Measurements from ENCODE around the gene CCNG1. TPM values are rescaled to one million over a fixed set of nuclear protein-coding genes. Genes with fewer than 3 reads are reported as not detected.
"Not testable (repeated sequence)": the region's sequence is repeated elsewhere in the genome, so short reads cannot be mapped to it uniquely, and the experiment has no call there.

Gene CCNG1
- 100 to 1,000 TPM in 3 of 5 experiments, 10 to 100 TPM in 2; 86.0 to 150 (median 116) TPM for total RNA-seq
- polyA plus RNA-seq, result 100 to 1,000 TPM; 143 to 154 TPM
- total RNA-seq, result 89.4 reads per million, percentile 82 among the genes with 10 or more reads in this experiment

GRCh38 chr5:163437309-163438182 lies at the start of gene CCNG1:
Gene CCNG1, plus strand, starts transcription at chr5:163437595. Its CDS starts 1,662 bp downstream, at chr5:163439257.
- DNase-seq (peak; percentile 68 to 87 (median 84)), ATAC-seq (peak; percentile 98)
- Histone ChIP-seq H3K4me1 (ENCODE audit: control insufficient read depth in 2 of 2, insufficient read depth in 2 of 2, low read length in 2 of 2) (peaks cover 24 to 28% of the 10 kb centered on the region in 2 donors), H3K4me3 (ENCODE audit: low read length) (peak within 1 kb of the TSS; percentile 84), H3K9me3 (ENCODE audit: control insufficient read depth in 2 of 3, low read length in 3 of 3) (no peaks in the 10 kb centered on the region), H3K27me3 (ENCODE audit: control insufficient read depth in 2 of 2, insufficient read depth in 2 of 2, low read length in 2 of 2) (peaks cover 0 to 5% of the 10 kb centered on the region in 2 donors), H3K36me3 (ENCODE audit: control insufficient read depth in 2 of 3, insufficient read depth in 3 of 3, low read length in 3 of 3) (peaks cover 0 to 14% (median 4%) of the 10 kb centered on the region in 3 experiments), H3K27ac (ENCODE audit: low read depth, low read length) (peak within 1 kb of the TSS; percentile 96)
- ChIA-PET POLR2A (interaction anchor here (0.6 to 6.2 kb wide), 12 partner anchors 10 to 71 kb away, joined by 3 to 108 read pairs (median 6); partner anchors contain the start of genes HMMR, MAT2B and NUDCD2), CTCF (interaction anchor here (0.7 to 2.1 kb wide), 4 partner anchors 20 to 65 kb away, joined by 3 to 7 read pairs (median 3); partner anchors contain the start of genes HMMR and NUDCD2)
- Mint-ChIP-seq H3K36me3 (peaks cover 0 to 24% (median 7%) of the 10 kb centered on the region in 5 donors), H3K4me3 (peak within 1 kb of the TSS; percentile 86 to 97 (median 95)), H3K4me1 (peaks cover 20 to 55% (median 51%) of the 10 kb centered on the region in 7 donors), H3K27ac (peak within 1 kb of the TSS; percentile 79 to 99 (median 93)), H3K9me3 (no peaks in the 10 kb centered on the region), H3K27me3 (peaks cover 0 to 13% (median 4%) of the 10 kb centered on the region in 5 donors)
- intact Hi-C loops (cut with micrococcal nuclease), result loop anchor here (1.0 kb wide), 3 partner anchors 23 to 68 kb away; partner anchors contain the start of genes HMMR (in 2 of the 2), MAT2B (in 2 of the 2) and NUDCD2 (in 2 of the 2)

- H3K9me3 ChIP-seq (ENCODE audit: control insufficient read depth in 2 of 3, low read length in 3 of 3), result no peaks in the 10 kb centered on the region
- Mint-ChIP-seq H3K4me1 (peaks cover 0 to 2% (median 0%) of the 10 kb centered on the region in 7 donors), H3K27ac (no peak overlapping the region), H3K27me3 (peaks cover 5 to 37% (median 23%) of the 10 kb centered on the region in 5 donors), H3K36me3 (peaks cover 0 to 5% (median 0%) of the 10 kb centered on the region in 5 donors), H3K9me3 (peaks cover 0 to 15% (median 2%) of the 10 kb centered on the region in 11 donors), H3K4me3 (no peak overlapping the region)
- intact Hi-C loops (cut with micrococcal nuclease), result no loop called here
- H3K36me3 ChIP-seq (ENCODE audit: control insufficient read depth in 2 of 3, insufficient read depth in 3 of 3, low read length in 3 of 3), result no peaks in the 10 kb centered on the region
- no peaks in the 10 kb centered on the region for H3K4me1 ChIP-seq (ENCODE audit: control insufficient read depth in 2 of 2, insufficient read depth in 2 of 2, low read length in 2 of 2)
- CTCF ChIA-PET, result no interaction called here
- ATAC-seq (no peak), DNase-seq (no peak)
- H3K4me3 ChIP-seq (ENCODE audit: low read length), result no peak overlapping the region
- POLR2A ChIA-PET, result no interaction called here
- H3K27ac ChIP-seq (ENCODE audit: low read depth, low read length), result no peak overlapping the region
- peaks cover 0 to 4% of the 10 kb centered on the region in 2 donors for H3K27me3 ChIP-seq (ENCODE audit: control insufficient read depth in 2 of 2, insufficient read depth in 2 of 2, low read length in 2 of 2)
Measured at GRCh38 chr5:163395792-163396191, 41.6 kb upstream of the CCNG1 start.

- H3K27ac ChIP-seq (ENCODE audit: low read depth, low read length); POLR2A ChIA-PET; H3K36me3 ChIP-seq (ENCODE audit: control insufficient read depth in 2 of 3, insufficient read depth in 3 of 3, low read length in 3 of 3); H3K4me3 ChIP-seq (ENCODE audit: low read length); H3K4me1 ChIP-seq (ENCODE audit: control insufficient read depth in 2 of 2, insufficient read depth in 2 of 2, low read length in 2 of 2); CTCF ChIA-PET; H3K4me1 Mint-ChIP-seq; DNase-seq; H3K9me3 ChIP-seq (ENCODE audit: control insufficient read depth in 2 of 3, low read length in 3 of 3); H3K36me3 Mint-ChIP-seq; H3K9me3 Mint-ChIP-seq; H3K27ac Mint-ChIP-seq; intact Hi-C loops (cut with micrococcal nuclease); H3K27me3 ChIP-seq (ENCODE audit: control insufficient read depth in 2 of 2, insufficient read depth in 2 of 2, low read length in 2 of 2); H3K4me3 Mint-ChIP-seq: not testable (repeated sequence)
- peaks cover 11 to 31% (median 20%) of the 10 kb centered on the region in 5 donors for H3K27me3 Mint-ChIP-seq
- peak; percentile 59 for ATAC-seq
Measured at GRCh38 chr5:163396818-163397340, 40.5 kb upstream of the CCNG1 start.

- no peaks in the 10 kb centered on the region for H3K9me3 ChIP-seq (ENCODE audit: control insufficient read depth in 2 of 3, low read length in 3 of 3)
- CTCF ChIA-PET, result no interaction called here
- H3K27me3 Mint-ChIP-seq, result peaks cover 9 to 27% (median 18%) of the 10 kb centered on the region in 5 donors
- H3K4me1 ChIP-seq (ENCODE audit: control insufficient read depth in 2 of 2, insufficient read depth in 2 of 2, low read length in 2 of 2), result no peaks in the 10 kb centered on the region
- intact Hi-C loops (cut with micrococcal nuclease), result no loop called here
- ATAC-seq (no peak), DNase-seq (no peak)
- no peak overlapping the region for H3K4me3 ChIP-seq (ENCODE audit: low read length)
- no peak overlapping the region for H3K4me3 Mint-ChIP-seq
- H3K27me3 ChIP-seq (ENCODE audit: control insufficient read depth in 2 of 2, insufficient read depth in 2 of 2, low read length in 2 of 2), result peaks cover 0 to 3% of the 10 kb centered on the region in 2 donors
- POLR2A ChIA-PET, result no interaction called here
- peaks cover 0 to 5% (median 0%) of the 10 kb centered on the region in 5 donors for H3K36me3 Mint-ChIP-seq
- H3K9me3 Mint-ChIP-seq, result peaks cover 0 to 7% (median 0%) of the 10 kb centered on the region in 11 donors
- H3K36me3 ChIP-seq (ENCODE audit: control insufficient read depth in 2 of 3, insufficient read depth in 3 of 3, low read length in 3 of 3), result no peaks in the 10 kb centered on the region
- peaks cover 0 to 2% (median 0%) of the 10 kb centered on the region in 7 donors for H3K4me1 Mint-ChIP-seq
- H3K27ac ChIP-seq (ENCODE audit: low read depth, low read length), result no peak overlapping the region
- H3K27ac Mint-ChIP-seq, result no peak overlapping the region
Measured at GRCh38 chr5:163397354-163397753, 40.0 kb upstream of the CCNG1 start.

- CTCF ChIA-PET, result interaction anchor here (0.7 to 1.3 kb wide), 2 partner anchors 9 to 164 kb away, joined by 4 to 5 read pairs; no protein-coding TSS in a partner anchor
Measured at GRCh38 chr5:163399923-163400322, 37.5 kb upstream of the CCNG1 start.

GRCh38 chr5:163401271-163401670 lies 36.1 kb upstream of the CCNG1 start:
- POLR2A ChIA-PET, result no interaction called here
- CTCF ChIA-PET, result no interaction called here
- H3K27ac Mint-ChIP-seq, result no peak overlapping the region
- Histone ChIP-seq H3K27me3 (ENCODE audit: control insufficient read depth in 2 of 2, insufficient read depth in 2 of 2, low read length in 2 of 2) (no peaks in the 10 kb centered on the region), H3K36me3 (ENCODE audit: control insufficient read depth in 2 of 3, insufficient read depth in 3 of 3, low read length in 3 of 3) (no peaks in the 10 kb centered on the region), H3K4me1 (ENCODE audit: control insufficient read depth in 2 of 2, insufficient read depth in 2 of 2, low read length in 2 of 2) (no peaks in the 10 kb centered on the region), H3K9me3 (ENCODE audit: control insufficient read depth in 2 of 3, low read length in 3 of 3) (no peaks in the 10 kb centered on the region), H3K27ac (ENCODE audit: low read depth, low read length) (no peak overlapping the region), H3K4me3 (ENCODE audit: low read length) (no peak overlapping the region)
- intact Hi-C loops (cut with micrococcal nuclease), result no loop called here
- peaks cover 0 to 29% (median 6%) of the 10 kb centered on the region in 5 donors for H3K27me3 Mint-ChIP-seq
- H3K36me3 Mint-ChIP-seq, result no peaks in the 10 kb centered on the region
- ATAC-seq (no peak), DNase-seq (no peak)
- H3K4me3 Mint-ChIP-seq, result no peak overlapping the region
- H3K9me3 Mint-ChIP-seq, result no peaks in the 10 kb centered on the region
- H3K4me1 Mint-ChIP-seq, result peaks cover 0 to 2% (median 0%) of the 10 kb centered on the region in 7 donors

More at GRCh38 chr5:163399923-163400322, 37.5 kb upstream of the CCNG1 start:
- H3K27me3 ChIP-seq (ENCODE audit: control insufficient read depth in 2 of 2, insufficient read depth in 2 of 2, low read length in 2 of 2), result no peaks in the 10 kb centered on the region
- H3K9me3 ChIP-seq (ENCODE audit: control insufficient read depth in 2 of 3, low read length in 3 of 3), result no peaks in the 10 kb centered on the region
- POLR2A ChIA-PET, result no interaction called here
- no peaks in the 10 kb centered on the region for H3K4me1 ChIP-seq (ENCODE audit: control insufficient read depth in 2 of 2, insufficient read depth in 2 of 2, low read length in 2 of 2)
- Mint-ChIP-seq H3K9me3 (no peaks in the 10 kb centered on the region), H3K27me3 (peaks cover 0 to 29% (median 6%) of the 10 kb centered on the region in 5 donors), H3K4me1 (peaks cover 0 to 2% (median 0%) of the 10 kb centered on the region in 7 donors), H3K27ac (no peak overlapping the region), H3K36me3 (no peaks in the 10 kb centered on the region), H3K4me3 (no peak overlapping the region)
- no peaks in the 10 kb centered on the region for H3K36me3 ChIP-seq (ENCODE audit: control insufficient read depth in 2 of 3, insufficient read depth in 3 of 3, low read length in 3 of 3)
- ATAC-seq, result no peak
- no peak overlapping the region for H3K4me3 ChIP-seq (ENCODE audit: low read length)
- no peak for DNase-seq
- H3K27ac ChIP-seq (ENCODE audit: low read depth, low read length), result no peak overlapping the region
- intact Hi-C loops (cut with micrococcal nuclease), result no loop called here

All from naive thymus-derived CD4-positive, alpha-beta T cell (primary cell).